ENCODE results near the gene CCDC186. TPM values are rescaled to one million over a fixed set of nuclear protein-coding genes. Genes with fewer than 3 reads are reported as not detected.

Gene CCDC186
- total and polyA plus RNA-seq, 4 donors: 5.3 to 96.7 (median 15.1) TPM

DNA sequence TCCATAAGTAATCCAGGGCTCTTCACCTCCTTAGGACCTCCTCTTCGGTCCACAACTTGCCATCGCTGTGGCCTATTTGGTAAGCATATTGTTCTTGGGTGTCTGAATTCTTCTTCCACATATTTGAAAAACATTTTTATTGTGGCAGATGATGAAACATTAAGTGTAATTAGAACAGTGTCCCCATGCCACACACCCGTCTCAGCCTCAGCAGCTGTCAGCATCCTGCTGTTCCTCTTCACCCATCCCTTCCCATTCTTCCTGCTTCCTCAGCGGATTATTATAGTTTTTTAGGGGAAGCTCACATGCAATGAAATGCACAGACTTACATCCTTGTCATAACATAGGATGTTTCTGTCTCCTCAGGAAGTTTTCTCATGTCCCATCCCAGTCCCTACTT is 25.2 kb upstream of the CCDC186 start:
- no peaks in the 10 kb centered on the region for H3K36me3 ChIP-seq (ENCODE audit: control insufficient read depth in 4 of 4, insufficient read depth in 4 of 4, low read length in 4 of 4)
- H3K9ac ChIP-seq (ENCODE audit: insufficient read depth in 1 of 2, low read length in 2 of 2): no peak overlapping the region
- DNase-seq (no peak), ATAC-seq (ENCODE audit: insufficient read depth, low FRiP score) (no peak)
- H3K27me3 ChIP-seq (ENCODE audit: control insufficient read depth in 3 of 3, insufficient read depth in 3 of 3, low read length in 2 of 3): peaks cover 0 to 3% (median 0%) of the 10 kb centered on the region in 3 donors
- no peak overlapping the region for H3K27ac ChIP-seq (ENCODE audit: low read depth in 1 of 2, low read length in 1 of 2)
- H3K4me3 ChIP-seq: no peak overlapping the region
- no peaks in the 10 kb centered on the region for H3K4me1 ChIP-seq (ENCODE audit: control insufficient read depth in 5 of 5, insufficient read depth in 5 of 5, low read length in 5 of 5)
- H3K9me3 ChIP-seq (ENCODE audit: control insufficient read depth in 4 of 4, insufficient read depth in 3 of 4, low read length in 3 of 4): no peaks in the 10 kb centered on the region
- 72 to 76% methylated on average over 4 of the region's 4 CpGs for WGBS, 2 donors
- TF ChIP-seq, protein P1, sequence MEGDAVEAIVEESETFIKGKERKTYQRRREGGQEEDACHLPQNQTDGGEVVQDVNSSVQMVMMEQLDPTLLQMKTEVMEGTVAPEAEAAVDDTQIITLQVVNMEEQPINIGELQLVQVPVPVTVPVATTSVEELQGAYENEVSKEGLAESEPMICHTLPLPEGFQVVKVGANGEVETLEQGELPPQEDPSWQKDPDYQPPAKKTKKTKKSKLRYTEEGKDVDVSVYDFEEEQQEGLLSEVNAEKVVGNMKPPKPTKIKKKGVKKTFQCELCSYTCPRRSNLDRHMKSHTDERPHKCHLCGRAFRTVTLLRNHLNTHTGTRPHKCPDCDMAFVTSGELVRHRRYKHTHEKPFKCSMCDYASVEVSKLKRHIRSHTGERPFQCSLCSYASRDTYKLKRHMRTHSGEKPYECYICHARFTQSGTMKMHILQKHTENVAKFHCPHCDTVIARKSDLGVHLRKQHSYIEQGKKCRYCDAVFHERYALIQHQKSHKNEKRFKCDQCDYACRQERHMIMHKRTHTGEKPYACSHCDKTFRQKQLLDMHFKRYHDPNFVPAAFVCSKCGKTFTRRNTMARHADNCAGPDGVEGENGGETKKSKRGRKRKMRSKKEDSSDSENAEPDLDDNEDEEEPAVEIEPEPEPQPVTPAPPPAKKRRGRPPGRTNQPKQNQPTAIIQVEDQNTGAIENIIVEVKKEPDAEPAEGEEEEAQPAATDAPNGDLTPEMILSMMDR (IDR thresholded peaks at IDR 0.05; ENCODE audit: control extremely low read depth, extremely low read depth): no peak

DNA sequence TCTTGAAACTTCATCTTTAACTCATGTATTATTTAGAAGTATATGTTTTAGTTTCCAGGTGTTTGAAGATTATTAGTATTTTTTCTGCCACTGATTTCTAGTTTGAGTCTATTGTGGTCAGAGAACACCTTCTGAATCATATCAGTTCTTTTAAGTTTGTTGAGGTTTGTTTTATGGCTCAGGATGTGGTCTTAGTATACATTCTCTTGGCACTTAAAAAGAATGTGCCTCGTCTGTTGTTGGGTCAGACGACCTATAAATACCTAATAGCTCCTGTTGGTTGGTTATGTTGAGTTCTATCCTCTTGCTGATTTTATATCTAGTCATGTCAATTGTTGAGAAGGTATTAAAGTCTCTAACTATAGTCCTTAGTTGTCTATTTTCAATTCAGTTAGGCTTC is 21.1 kb upstream of the CCDC186 start:
- 72 to 73% methylated on average over 2 of the region's 2 CpGs for WGBS, 2 donors
- Histone ChIP-seq H3K36me3 (ENCODE audit: control insufficient read depth in 4 of 4, insufficient read depth in 4 of 4, low read length in 4 of 4) (no peaks in the 10 kb centered on the region), H3K9ac (ENCODE audit: insufficient read depth in 1 of 2, low read length in 2 of 2) (no peak overlapping the region), H3K9me3 (ENCODE audit: control insufficient read depth in 4 of 4, insufficient read depth in 3 of 4, low read length in 3 of 4) (no peaks in the 10 kb centered on the region), H3K27ac (ENCODE audit: low read depth in 1 of 2, low read length in 1 of 2) (no peak overlapping the region), H3K4me1 (ENCODE audit: control insufficient read depth in 5 of 5, insufficient read depth in 5 of 5, low read length in 5 of 5) (no peaks in the 10 kb centered on the region), H3K27me3 (ENCODE audit: control insufficient read depth in 3 of 3, insufficient read depth in 3 of 3, low read length in 2 of 3) (no peaks in the 10 kb centered on the region), H3K4me3 (no peak overlapping the region)
- DNase-seq: no peak
- TF ChIP-seq, protein P1 (IDR thresholded peaks at IDR 0.05; ENCODE audit: control extremely low read depth, extremely low read depth): no peak
- ATAC-seq (ENCODE audit: insufficient read depth, low FRiP score): no peak

DNA sequence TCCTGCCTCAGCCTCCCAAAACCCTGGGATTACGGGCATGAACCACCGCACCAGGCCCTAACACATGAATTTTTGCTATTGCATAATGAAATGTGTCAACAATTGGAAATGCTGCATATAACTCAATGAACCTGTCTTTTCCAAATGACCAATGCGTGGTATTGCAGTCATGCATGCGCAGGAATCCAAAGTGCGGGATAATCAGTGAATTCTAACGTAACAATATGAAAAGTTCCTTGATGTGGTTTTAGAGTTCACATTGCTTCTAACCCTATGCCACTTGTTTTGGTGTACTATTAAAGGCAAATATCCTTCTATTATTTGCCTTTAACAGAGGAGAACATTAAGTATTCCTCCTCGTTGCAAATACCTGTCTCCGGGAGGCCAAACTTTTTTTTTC is 15.7 kb upstream of the CCDC186 start:
- DNase-seq (no peak), ATAC-seq (ENCODE audit: insufficient read depth, low FRiP score) (no peak)
- no peaks in the 10 kb centered on the region for H3K4me1 ChIP-seq (ENCODE audit: control insufficient read depth in 5 of 5, insufficient read depth in 5 of 5, low read length in 5 of 5)
- H3K9ac ChIP-seq (ENCODE audit: insufficient read depth in 1 of 2, low read length in 2 of 2): no peak overlapping the region
- H3K36me3 ChIP-seq (ENCODE audit: control insufficient read depth in 4 of 4, insufficient read depth in 4 of 4, low read length in 4 of 4): no peaks in the 10 kb centered on the region
- no peak overlapping the region for H3K27ac ChIP-seq (ENCODE audit: low read depth in 1 of 2, low read length in 1 of 2)
- no peaks in the 10 kb centered on the region for H3K9me3 ChIP-seq (ENCODE audit: control insufficient read depth in 4 of 4, insufficient read depth in 3 of 4, low read length in 3 of 4)
- H3K4me3 ChIP-seq: no peak overlapping the region
- TF ChIP-seq, protein P1 (IDR thresholded peaks at IDR 0.05; ENCODE audit: control extremely low read depth, extremely low read depth): no peak
- H3K27me3 ChIP-seq (ENCODE audit: control insufficient read depth in 3 of 3, insufficient read depth in 3 of 3, low read length in 2 of 3): no peaks in the 10 kb centered on the region
- 73 to 86% methylated on average over 8 of the region's 8 CpGs for WGBS, 2 donors

DNA sequence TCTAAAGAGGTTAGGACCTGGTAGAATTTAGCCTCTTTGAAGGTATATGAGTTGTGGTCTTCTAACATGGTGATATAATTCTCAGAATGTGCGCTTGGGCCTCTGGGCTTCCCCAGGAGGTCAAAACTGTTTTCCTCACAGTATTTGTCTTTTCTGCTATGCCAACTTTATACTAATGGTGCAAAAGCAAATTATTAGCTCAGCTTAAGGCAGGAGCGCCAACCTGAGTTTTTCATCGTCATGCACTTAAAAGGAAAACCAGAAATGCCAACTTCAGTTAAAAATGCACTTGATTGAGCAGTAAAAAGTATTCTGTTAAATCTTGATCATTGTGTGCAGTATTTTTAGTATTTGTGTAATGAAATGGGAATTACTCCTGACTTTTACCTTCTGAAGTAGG is 14.9 kb upstream of the CCDC186 start:
- Histone ChIP-seq H3K9me3 (ENCODE audit: control insufficient read depth in 4 of 4, insufficient read depth in 3 of 4, low read length in 3 of 4) (no peaks in the 10 kb centered on the region), H3K27ac (ENCODE audit: low read depth in 1 of 2, low read length in 1 of 2) (no peak overlapping the region), H3K9ac (ENCODE audit: insufficient read depth in 1 of 2, low read length in 2 of 2) (no peak overlapping the region), H3K27me3 (ENCODE audit: control insufficient read depth in 3 of 3, insufficient read depth in 3 of 3, low read length in 2 of 3) (no peaks in the 10 kb centered on the region), H3K36me3 (ENCODE audit: control insufficient read depth in 4 of 4, insufficient read depth in 4 of 4, low read length in 4 of 4) (no peaks in the 10 kb centered on the region), H3K4me1 (ENCODE audit: control insufficient read depth in 5 of 5, insufficient read depth in 5 of 5, low read length in 5 of 5) (no peaks in the 10 kb centered on the region), H3K4me3 (no peak overlapping the region)
- TF ChIP-seq, protein P1 (IDR thresholded peaks at IDR 0.05; ENCODE audit: control extremely low read depth, extremely low read depth): no peak
- ATAC-seq (ENCODE audit: insufficient read depth, low FRiP score) (no peak), DNase-seq (peak in 1 of 3 donors; percentile 50)
- 91 to 94% methylated on average over 3 of the region's 3 CpGs for WGBS, 2 donors
